Heart left ventricle (tissue), 16 donors: ENCODE measurements around the gene ORM1. TPM values are rescaled to one million over a fixed set of nuclear protein-coding genes. Genes with fewer than 3 reads are reported as not detected.

Experiments used
- ATAC-seq, 4 donors: fragments of 200-7000 bp; cut with Tn5 transposase; one replicate each; pipeline ENCODE4 v1.9.1; 2020 to 2022; ENCODE audit warnings: moderate library complexity in 4 of 4, mild to moderate bottlenecking in 3 of 4, moderate number of reproducible peaks in 1 of 4
- DNase-seq, 5 donors: peaks; one replicate each; pipeline ENCODE4 v3.0.0-alpha.2; 2020
- H3K27ac ChIP-seq, 12 donors: fragments of 200-600 bp; sonication (generic) in 4 of 12; one replicate each; pipeline versions ENCODE4 v1.5.0 to v1.8.0; 2016 to 2022; ENCODE audit warnings: mild to moderate bottlenecking in 2 of 12
- H3K27me3 ChIP-seq, 9 donors: fragments of 200-600 bp; sonication (generic) in 2 of 9; one replicate each; pipeline versions ENCODE4 v1.5.1 to v1.8.0; 2016 to 2022; ENCODE audit warnings: mild to moderate bottlenecking in 3 of 9
- H3K36me3 ChIP-seq, 9 donors: fragments of 200-600 bp; sonication (generic) in 2 of 9; one replicate each; pipeline versions ENCODE4 v1.5.0 to v1.8.0; 2018 to 2022; ENCODE audit warnings: mild to moderate bottlenecking in 2 of 9
- H3K4me1 ChIP-seq, 12 donors: fragments of 200-600 bp; sonication (generic) in 4 of 12; one replicate each; pipeline versions ENCODE4 v1.5.0 to v1.8.0; 2016 to 2022; ENCODE audit warnings: mild to moderate bottlenecking in 3 of 12
- H3K4me3 ChIP-seq, 12 donors: fragments of 200-600 bp; sonication (generic) in 4 of 12; one replicate each; pipeline versions ENCODE4 v1.5.0 to v1.8.0; 2017 to 2022; ENCODE audit warnings: mild to moderate bottlenecking in 9 of 12, moderate library complexity in 4 of 12
- H3K9me3 ChIP-seq, 12 donors: fragments of 200-600 bp; sonication (generic) in 4 of 12; one replicate each; pipeline versions ENCODE4 v1.5.0 to v1.8.0; 2016 to 2022; ENCODE audit warnings: mild to moderate bottlenecking in 1 of 12
- CTCF ChIP-seq, 12 donors: fragments of 200-600 bp; sonication (generic) in 4 of 12; IDR thresholded peaks; one replicate each; pipeline versions ENCODE4 v1.5.0 to v1.8.0; 2018 to 2022; ENCODE audit warnings: antibody characterized with exemption in 12 of 12, mild to moderate bottlenecking in 5 of 12
- POLR2A ChIP-seq, 2 donors: fragments of 450-650 bp; IDR thresholded peaks; one replicate each; pipeline ENCODE4 v1.6.1; 2017; ENCODE audit warnings: antibody characterized with exemption in 2 of 2, mild to moderate bottlenecking in 2 of 2, moderate library complexity in 2 of 2
- WGBS, 4 donors: extraction: QIAGEN DNeasy Blood & Tissue Kit in 2 of 4; methylation state at CpG; one replicate each; pipeline versions ENCODE4 v1.1.5 to v1.1.7; 2013 to 2018; 5-methylcytosine and 5-hydroxymethylcytosine counted together
- intact Hi-C, 10 donors: fragments of 100-400 bp; cut with DNase I; formaldehyde crosslinking; loops; one replicate each; pipeline versions ENCODE4 v1.11.1 to v1.14.2; 2022
- polyA plus RNA-seq, 2 donors: library from polyadenylated mRNA; stranded (reverse); fragments of 200-250 nt; gene quantifications; one replicate each; pipeline ENCODE4 v1.2.3, GENCODE V29; 2013
- total RNA-seq, 9 donors: library from RNA; depleted of rRNA in 2 of 9; stranded (reverse); fragments of >200 nt in 2 of 9; fragmentation: NEBNext Ultra II Directional in 3 of 9; extraction: Animal tissue kit (Norgen Biotek cat#: 25700) in 3 of 9; gene quantifications; one replicate each; pipeline versions ENCODE4 v1.1.0 to v1.2.4, GENCODE V29; 2016 to 2023
- donor health status: ischemic (EF 13 %, LVEDD 7.1; RV severe dilation, severe dysfunction).
- donor health status: healthy with polysubstance abuse.
- donor health status: DM: no; HTN: yes; CAD: no.
- donor health status: DM: no; HTN: no; CAD: no.
- donor health status: ischemic (EF 25% LVEDD 6.9; RV normal size, moderate dysfunction).
- donor health status: ischemic (EF 25% LVEDD 5.7; RV mildly dilated, moderate dysfunction).
- donor health status: healthy.
- donor health status: DM: yes; HTN: yes; CAD: no.
- donor health status: ischemic (EF 35%, LVEDD 5.7; RV mildly dilated, moderate dysfunction).
- donor health status: nonischemic (EF 11% LVEDD 7.7; RV severe dilation, severe dysfunction).
- donor health status: DM: yes; HTN: yes; CAD: no.
- donor health status: PGD.
- donor health status: ischemic (EF 29% LVEDD 5.4; RV normal size, mild dysfunction).
- donor health status: nonischemic (EF 23%, LVEDD 6.1; RV moderate dilation, normal function).

Gene ORM1
- total and polyA plus RNA-seq, 11 donors, result 0.51 to 1.00 (median 0.80) TPM; not detected in 8

GRCh38 chr9:114276908-114277821, 45.7 kb upstream of the ORM1 start:
- 85 to 92% (median 91%) methylated on average over 18 of the region's 18 CpGs for whole genome bisulfite sequencing, 4 donors
- Histone ChIP-seq H3K4me3 (no peak overlapping the region), H3K27me3 (no peaks in the 10 kb centered on the region), H3K9me3 (no peaks in the 10 kb centered on the region), H3K27ac (no peak overlapping the region), H3K4me1 (peaks cover 0 to 9% (median 0%) of the 10 kb centered on the region in 12 donors), H3K36me3 (no peaks in the 10 kb centered on the region)
- intact Hi-C loops, result loop anchor here in 1 of 10 donors (10.0 kb wide), 1 partner anchor 122 kb away; the partner anchor contains the start of gene COL27A1
- ATAC-seq, result no peak
- TF ChIP-seq POLR2A (IDR thresholded peaks at IDR 0.05), result no peak
- no peak for TF ChIP-seq CTCF (IDR thresholded peaks at IDR 0.05)
- DNase-seq, result peak in 4 of 5 donors; percentile 6 to 30 (median 10)

GRCh38 chr9:114278356-114278755, 44.5 kb upstream of the ORM1 start:
- H3K27ac ChIP-seq, result no peak overlapping the region
- 77 to 84% (median 79%) methylated on average over 3 of the region's 3 CpGs for WGBS, 4 donors
- ATAC-seq (no peak), DNase-seq (no peak)
- intact Hi-C loops, result loop anchor here in 1 of 10 donors (10.0 kb wide), 1 partner anchor 124 kb away; the partner anchor contains the start of gene COL27A1
- no peak overlapping the region for H3K4me3 ChIP-seq
- no peaks in the 10 kb centered on the region for H3K9me3 ChIP-seq
- no peaks in the 10 kb centered on the region for H3K27me3 ChIP-seq
- H3K4me1 ChIP-seq, result peaks cover 0 to 9% (median 0%) of the 10 kb centered on the region in 12 donors
- TF ChIP-seq CTCF (IDR thresholded peaks at IDR 0.05), result no peak
- no peak for TF ChIP-seq POLR2A (IDR thresholded peaks at IDR 0.05)
- H3K36me3 ChIP-seq, result no peaks in the 10 kb centered on the region

- Histone ChIP-seq H3K4me1 (peaks cover 0 to 9% (median 0%) of the 10 kb centered on the region in 12 donors), H3K9me3 (no peaks in the 10 kb centered on the region), H3K27me3 (no peaks in the 10 kb centered on the region), H3K4me3 (no peak overlapping the region), H3K36me3 (no peaks in the 10 kb centered on the region), H3K27ac (no peak overlapping the region)
- TF ChIP-seq POLR2A (IDR thresholded peaks at IDR 0.05) (no peak), CTCF (IDR thresholded peaks at IDR 0.05) (no peak)
- intact Hi-C loops, result loop anchor here in 1 of 10 donors (10.0 kb wide), 1 partner anchor 124 kb away; the partner anchor contains the start of gene COL27A1
- no peak for ATAC-seq
- WGBS, 4 donors, result 71 to 86% (median 81%) methylated on average over 12 to 14 of the region's 14 CpGs
- DNase-seq, result peak in 4 of 5 donors; percentile 5 to 18 (median 12)
These were observed 43.9 kb upstream of the ORM1 start for GRCh38 chr9:114278881-114279570.

- no peak overlapping the region for H3K27ac ChIP-seq
- ATAC-seq, result no peak
These were observed 43.2 kb upstream of the ORM1 start for GRCh38 chr9:114279693-114280092.

More at GRCh38 chr9:114279693-114280092, 43.2 kb upstream of the ORM1 start:
- Histone ChIP-seq H3K4me1 (peaks cover 0 to 9% (median 0%) of the 10 kb centered on the region in 12 donors), H3K9me3 (no peaks in the 10 kb centered on the region), H3K4me3 (no peak overlapping the region), H3K36me3 (peaks cover 0 to 2% (median 0%) of the 10 kb centered on the region in 9 donors), H3K27me3 (no peaks in the 10 kb centered on the region)
- TF ChIP-seq CTCF (IDR thresholded peaks at IDR 0.05), result no peak
- no peak for TF ChIP-seq POLR2A (IDR thresholded peaks at IDR 0.05)
- intact Hi-C loops, result loop anchor here in 1 of 10 donors (10.0 kb wide), 1 partner anchor 125 kb away; the partner anchor contains the start of gene COL27A1
- no peak for DNase-seq
- 92 to 98% (median 95%) methylated on average over 3 of the region's 3 CpGs for WGBS, 4 donors
